ENCODE results near the gene RNU1-4.
"Not testable (repeated sequence)": the region's sequence is repeated elsewhere in the genome, so short reads cannot be mapped to it uniquely, and the experiment has no call there.

DNA sequence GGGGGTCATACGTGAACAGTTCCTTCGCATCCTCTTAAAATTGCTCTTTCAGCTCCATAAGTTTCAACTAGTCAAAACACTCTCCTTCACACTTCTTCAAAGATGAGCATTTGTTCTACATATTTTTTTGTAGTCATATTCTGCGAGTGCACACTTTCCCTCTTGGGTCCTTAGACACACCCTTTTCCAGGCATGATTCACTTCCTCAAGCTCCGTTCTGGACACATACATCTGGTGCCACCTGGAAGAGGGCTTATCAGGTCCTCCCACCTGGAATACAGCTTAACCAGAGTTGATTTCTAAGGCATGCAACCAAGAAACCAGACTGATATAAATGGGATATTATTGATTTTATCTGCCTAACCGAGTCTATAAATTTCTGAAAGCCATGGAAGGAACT is 47.4 kb downstream of the RNU1-4 start:
- TF ChIP-seq CTCF, POLR2A (IDR thresholded peaks at IDR 0.05): not testable (repeated sequence)

Measured in body of pancreas (tissue), 4 donors.